GM21381 (cell line): ENCODE measurements around the gene PRSS1.

Experiments
- ATAC-seq: cut with Tn5 transposase; IDR thresholded peaks from one replicate; pipeline ENCODE4 v1.9.1; 2021; ENCODE audit warnings: mild to moderate bottlenecking, moderate library complexity; ENCODE audit not compliant: unreplicated experiment

Gene PRSS1

DNA sequence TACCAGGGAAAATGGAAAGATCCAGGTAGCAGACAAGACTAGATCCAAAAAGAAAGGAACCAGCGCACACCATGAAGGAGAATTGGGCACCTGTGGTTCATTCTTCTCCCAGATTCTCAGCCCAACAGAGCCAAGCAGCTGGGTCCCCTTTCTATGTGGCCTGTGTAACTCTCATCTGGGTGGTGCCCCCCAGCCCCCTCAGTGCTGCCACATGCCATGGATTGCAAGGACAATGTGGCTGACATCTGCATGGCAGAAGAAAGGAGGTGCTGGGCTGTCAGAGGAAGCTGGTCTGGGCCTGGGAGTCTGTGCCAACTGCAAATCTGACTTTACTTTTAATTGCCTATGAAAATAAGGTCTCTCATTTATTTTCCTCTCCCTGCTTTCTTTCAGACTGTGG is 42.9 kb downstream of the PRSS1 start:
- ATAC-seq = no peak

DNA sequence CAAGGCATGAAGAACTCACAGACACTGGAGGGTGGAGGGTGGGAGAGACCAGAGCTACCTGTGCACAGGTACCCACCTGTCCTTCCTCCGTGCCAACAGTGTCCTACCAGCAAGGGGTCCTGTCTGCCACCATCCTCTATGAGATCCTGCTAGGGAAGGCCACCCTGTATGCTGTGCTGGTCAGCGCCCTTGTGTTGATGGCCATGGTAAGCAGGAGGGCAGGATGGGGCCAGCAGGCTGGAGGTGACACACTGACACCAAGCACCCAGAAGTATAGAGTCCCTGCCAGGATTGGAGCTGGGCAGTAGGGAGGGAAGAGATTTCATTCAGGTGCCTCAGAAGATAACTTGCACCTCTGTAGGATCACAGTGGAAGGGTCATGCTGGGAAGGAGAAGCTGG is 43.3 kb downstream of the PRSS1 start:
- ATAC-seq = no peak

- ATAC-seq = no peak
Measured at GRCh38 chr7:142793156-142793555, 43.9 kb downstream of the PRSS1 start.

DNA sequence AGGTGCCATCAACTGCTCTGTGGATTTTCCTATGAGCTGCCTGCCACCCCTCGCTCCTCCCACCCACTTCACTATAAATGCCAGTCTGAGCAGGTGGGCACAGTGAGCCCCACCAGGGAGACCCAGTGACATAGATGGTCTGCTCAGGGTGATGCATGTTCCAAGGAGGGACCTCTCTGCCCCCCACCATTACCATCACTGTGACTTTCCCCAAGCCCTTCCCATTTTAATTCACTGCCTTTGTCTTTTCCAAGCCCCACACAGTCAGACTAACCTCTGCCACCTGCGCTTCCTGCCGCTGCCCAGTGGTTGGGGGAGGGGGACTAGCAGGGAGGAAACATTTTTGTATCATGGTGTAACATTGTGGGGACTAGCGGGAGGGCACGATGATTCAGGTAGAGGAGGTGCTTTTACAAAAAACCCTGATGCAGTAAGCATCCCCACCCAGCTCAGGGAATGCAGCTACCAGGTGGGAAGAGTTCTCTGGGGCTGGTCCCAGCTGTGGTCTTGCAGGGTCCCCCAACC is 46.1 kb downstream of the PRSS1 start:
- no peak for ATAC-seq

DNA sequence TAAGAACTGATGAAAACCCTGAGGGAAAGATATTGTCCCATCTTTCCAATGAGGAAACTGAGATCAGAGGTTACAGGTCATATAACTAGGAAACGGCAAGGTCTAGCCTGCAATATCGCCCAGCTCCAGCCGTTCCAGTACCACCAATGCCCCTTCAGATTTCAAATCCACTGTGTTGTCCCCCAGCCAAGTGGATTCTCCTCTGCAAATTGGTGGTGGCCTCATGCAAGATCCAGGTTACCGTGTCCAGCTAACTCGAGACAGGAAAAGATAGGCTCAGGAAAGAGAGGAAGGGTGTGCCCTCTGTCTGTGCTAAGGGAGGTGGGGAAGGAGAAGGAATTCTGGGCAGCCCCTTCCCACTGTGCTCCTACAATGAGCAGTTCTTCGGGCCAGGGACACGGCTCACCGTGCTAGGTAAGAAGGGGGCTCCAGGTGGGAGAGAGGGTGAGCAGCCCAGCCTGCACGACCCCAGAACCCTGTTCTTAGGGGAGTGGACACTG is 46.8 kb downstream of the PRSS1 start:
- ATAC-seq = no peak

DNA sequence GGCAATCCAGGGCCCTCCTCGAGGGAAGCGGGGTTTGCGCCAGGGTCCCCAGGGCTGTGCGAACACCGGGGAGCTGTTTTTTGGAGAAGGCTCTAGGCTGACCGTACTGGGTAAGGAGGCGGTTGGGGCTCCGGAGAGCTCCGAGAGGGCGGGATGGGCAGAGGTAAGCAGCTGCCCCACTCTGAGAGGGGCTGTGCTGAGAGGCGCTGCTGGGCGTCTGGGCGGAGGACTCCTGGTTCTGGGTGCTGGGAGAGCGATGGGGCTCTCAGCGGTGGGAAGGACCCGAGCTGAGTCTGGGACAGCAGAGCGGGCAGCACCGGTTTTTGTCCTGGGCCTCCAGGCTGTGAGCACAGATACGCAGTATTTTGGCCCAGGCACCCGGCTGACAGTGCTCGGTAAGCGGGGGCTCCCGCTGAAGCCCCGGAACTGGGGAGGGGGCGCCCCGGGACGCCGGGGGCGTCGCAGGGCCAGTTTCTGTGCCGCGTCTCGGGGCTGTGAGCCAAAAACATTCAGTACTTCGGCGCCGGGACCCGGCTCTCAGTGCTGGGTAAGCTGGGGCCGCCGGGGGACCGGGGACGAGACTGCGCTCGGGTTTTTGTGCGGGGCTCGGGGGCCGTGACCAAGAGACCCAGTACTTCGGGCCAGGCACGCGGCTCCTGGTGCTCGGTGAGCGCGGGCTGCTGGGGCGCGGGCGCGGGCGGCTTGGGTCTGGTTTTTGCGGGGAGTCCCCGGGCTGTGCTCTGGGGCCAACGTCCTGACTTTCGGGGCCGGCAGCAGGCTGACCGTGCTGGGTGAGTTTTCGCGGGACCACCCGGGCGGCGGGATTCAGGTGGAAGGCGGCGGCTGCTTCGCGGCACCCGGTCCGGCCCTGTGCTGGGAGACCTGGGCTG is 47.5 kb downstream of the PRSS1 start:
- ATAC-seq = peak; percentile 45

GRCh38 chr7:142797391-142798377 is 48.4 kb downstream of the PRSS1 start:
- peak; percentile 28 for ATAC-seq

DNA sequence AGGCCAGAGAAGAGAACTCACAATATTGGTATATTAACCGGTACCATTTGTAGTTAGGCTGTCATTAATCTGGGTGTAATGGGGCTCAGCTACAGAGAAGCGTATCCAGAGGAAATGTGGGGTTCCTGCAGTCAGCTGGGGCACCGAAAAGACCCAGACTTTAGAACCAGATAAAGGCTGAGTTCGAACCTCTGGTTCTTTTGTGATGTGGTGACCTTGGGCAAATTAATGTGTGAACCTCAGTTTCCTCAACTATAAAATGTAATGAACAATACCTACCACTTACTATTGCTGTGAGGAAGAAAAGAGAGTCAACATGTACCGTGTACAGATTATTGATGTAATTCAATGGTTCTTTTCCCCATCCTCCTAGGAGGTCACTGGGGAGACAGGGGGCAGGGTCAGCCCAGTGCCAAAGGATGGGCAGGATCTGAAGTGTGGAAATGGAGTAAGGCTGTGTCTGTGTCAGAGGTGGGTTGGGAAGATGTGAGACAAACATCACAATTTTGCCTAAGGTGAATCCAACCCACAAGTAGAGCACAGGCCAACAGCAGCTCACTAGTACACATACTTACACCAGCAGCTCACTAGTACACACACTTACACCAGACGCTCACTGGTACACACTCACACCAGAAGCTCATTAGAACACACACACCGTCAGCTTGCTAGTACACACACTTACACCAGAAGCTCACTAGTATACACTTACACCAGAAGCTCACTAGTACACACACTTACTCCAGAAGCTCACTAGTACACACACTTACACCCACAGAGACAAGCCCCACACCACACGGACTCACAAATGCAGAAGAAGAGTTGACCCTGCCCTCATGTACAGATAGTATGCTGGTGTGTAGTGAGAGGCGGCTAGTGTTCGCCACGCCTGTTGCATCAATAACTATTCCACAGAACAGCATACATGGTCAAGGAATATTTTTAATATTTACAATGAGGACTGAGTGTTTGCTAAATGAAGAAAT is 49.5 kb downstream of the PRSS1 start:
- no peak for ATAC-seq

DNA sequence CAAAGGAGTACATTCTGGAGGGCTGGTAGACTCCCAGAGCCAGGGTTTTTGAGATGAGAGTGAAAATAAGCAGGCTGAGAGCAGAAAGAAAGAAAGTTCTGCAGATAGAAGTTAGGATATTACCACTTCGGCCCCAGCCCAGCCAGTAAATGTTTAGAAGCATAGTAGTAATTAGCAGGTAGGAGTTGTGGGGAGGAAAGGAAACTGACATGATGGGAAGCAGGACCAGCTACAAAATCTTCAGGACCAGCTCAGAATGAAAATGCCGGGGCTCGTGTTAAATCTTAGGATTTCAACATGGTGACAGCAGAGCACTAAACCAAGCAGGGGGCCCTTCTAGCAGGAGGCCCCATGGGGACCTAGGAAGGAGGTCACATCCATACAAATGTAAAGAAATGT is 50.2 kb downstream of the PRSS1 start:
- no peak for ATAC-seq

DNA sequence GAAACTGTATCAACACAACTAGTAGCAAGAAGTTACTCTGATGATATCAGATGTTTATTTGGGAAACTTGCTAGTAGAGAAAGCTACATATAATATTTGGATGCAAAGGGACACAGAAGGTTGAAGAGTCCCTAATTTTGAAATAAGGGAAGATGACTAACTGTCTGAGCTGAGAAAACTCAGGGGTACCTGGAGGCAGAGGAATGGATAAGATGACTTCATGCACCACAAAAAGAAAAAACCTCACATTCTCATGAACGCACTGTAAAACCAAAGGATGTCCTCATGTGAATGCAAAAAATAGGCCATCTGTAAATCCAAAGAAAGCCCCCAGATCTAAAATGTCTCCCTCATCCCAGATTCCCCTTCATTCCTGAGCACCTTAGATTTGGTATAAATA is 50.8 kb downstream of the PRSS1 start:
- no peak for ATAC-seq

DNA sequence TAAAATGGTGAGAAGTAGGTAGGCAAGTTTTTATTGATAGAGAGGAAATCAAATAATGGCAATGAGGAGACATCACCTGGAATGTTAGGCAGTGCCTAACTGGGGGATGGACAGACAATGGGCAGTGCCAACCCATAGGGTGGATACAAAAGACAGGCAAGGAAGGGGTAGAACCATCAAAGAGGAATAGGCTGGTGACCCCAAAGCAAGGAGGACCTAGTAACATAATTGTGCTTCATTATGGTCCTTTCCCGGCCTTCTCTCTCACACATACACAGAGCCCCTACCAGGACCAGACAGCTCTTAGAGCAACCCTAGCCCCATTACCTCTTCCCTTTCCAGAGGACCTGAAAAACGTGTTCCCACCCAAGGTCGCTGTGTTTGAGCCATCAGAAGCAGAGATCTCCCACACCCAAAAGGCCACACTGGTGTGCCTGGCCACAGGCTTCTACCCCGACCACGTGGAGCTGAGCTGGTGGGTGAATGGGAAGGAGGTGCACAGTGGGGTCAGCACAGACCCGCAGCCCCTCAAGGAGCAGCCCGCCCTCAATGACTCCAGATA is 51.5 kb downstream of the PRSS1 start:
- no peak for ATAC-seq

DNA sequence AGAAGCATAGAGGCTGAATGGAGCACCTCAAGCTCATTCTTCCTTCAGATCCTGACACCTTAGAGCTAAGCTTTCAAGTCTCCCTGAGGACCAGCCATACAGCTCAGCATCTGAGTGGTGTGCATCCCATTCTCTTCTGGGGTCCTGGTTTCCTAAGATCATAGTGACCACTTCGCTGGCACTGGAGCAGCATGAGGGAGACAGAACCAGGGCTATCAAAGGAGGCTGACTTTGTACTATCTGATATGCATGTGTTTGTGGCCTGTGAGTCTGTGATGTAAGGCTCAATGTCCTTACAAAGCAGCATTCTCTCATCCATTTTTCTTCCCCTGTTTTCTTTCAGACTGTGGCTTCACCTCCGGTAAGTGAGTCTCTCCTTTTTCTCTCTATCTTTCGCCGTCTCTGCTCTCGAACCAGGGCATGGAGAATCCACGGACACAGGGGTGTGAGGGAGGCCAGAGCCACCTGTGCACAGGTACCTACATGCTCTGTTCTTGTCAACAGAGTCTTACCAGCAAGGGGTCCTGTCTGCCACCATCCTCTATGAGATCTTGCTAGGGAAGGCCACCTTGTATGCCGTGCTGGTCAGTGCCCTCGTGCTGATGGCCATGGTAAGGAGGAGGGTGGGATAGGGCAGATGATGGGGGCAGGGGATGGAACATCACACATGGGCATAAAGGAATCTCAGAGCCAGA is 52.5 kb downstream of the PRSS1 start:
- no peak for ATAC-seq

DNA sequence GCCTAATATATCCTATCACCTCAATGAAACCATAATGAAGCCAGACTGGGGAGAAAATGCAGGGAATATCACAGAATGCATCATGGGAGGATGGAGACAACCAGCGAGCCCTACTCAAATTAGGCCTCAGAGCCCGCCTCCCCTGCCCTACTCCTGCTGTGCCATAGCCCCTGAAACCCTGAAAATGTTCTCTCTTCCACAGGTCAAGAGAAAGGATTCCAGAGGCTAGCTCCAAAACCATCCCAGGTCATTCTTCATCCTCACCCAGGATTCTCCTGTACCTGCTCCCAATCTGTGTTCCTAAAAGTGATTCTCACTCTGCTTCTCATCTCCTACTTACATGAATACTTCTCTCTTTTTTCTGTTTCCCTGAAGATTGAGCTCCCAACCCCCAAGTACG is 53.0 kb downstream of the PRSS1 start:
- ATAC-seq = no peak
